ENCODE measurements around the gene DESI2.

Gene DESI2

GRCh38 chr1:244652623-244653438 lies at the start of gene DESI2:
Gene DESI2, plus strand, starts transcription at chr1:244653126. Its CDS starts 188 bp downstream, at chr1:244653314.
- DNase-seq = peak; percentile 96

- DNase-seq = no peak
These were observed 49.4 kb upstream of the DESI2 start for GRCh38 chr1:244603498-244603897.

- DNase-seq = no peak
These were observed 47.0 kb upstream of the DESI2 start for GRCh38 chr1:244605835-244606370.

- DNase-seq = no peak
These were observed 38.7 kb upstream of the DESI2 start for GRCh38 chr1:244614113-244614836.

GRCh38 chr1:244614879-244615278 lies 38.0 kb upstream of the DESI2 start:
- no peak for DNase-seq

- DNase-seq = no peak
These were observed 37.6 kb upstream of the DESI2 start for GRCh38 chr1:244615301-244615700.

- no peak for DNase-seq
These were observed 26.2 kb upstream of the DESI2 start for GRCh38 chr1:244626709-244627108.

- DNase-seq = no peak
These were observed 24.1 kb upstream of the DESI2 start for GRCh38 chr1:244628789-244629188.

GRCh38 chr1:244633140-244633539 lies 19.8 kb upstream of the DESI2 start:
- DNase-seq = no peak

- DNase-seq = no peak
These were observed 18.4 kb upstream of the DESI2 start for GRCh38 chr1:244634546-244634945.

- DNase-seq = no peak
These were observed 16.3 kb upstream of the DESI2 start for GRCh38 chr1:244636488-244637259.

GRCh38 chr1:244639561-244639960 lies 13.4 kb upstream of the DESI2 start:
- no peak for DNase-seq

- DNase-seq = no peak
These were observed 12.0 kb upstream of the DESI2 start for GRCh38 chr1:244640917-244641316.

- no peak for DNase-seq
These were observed 10.4 kb upstream of the DESI2 start for GRCh38 chr1:244642526-244642925.

GRCh38 chr1:244642988-244643387 lies 9.9 kb upstream of the DESI2 start:
- DNase-seq = no peak

GRCh38 chr1:244645414-244645813 lies 7.5 kb upstream of the DESI2 start:
- no peak for DNase-seq

GRCh38 chr1:244645890-244646289 lies 7.0 kb upstream of the DESI2 start:
- DNase-seq = no peak

GRCh38 chr1:244647819-244648218 lies 5.1 kb upstream of the DESI2 start:
- no peak for DNase-seq

GRCh38 chr1:244651956-244652622 lies 837 bp upstream of the DESI2 start:
- no peak for DNase-seq

- DNase-seq = no peak
These were observed 647 bp downstream of the DESI2 start for GRCh38 chr1:244653439-244654107.

- DNase-seq = no peak
These were observed 1.4 kb downstream of the DESI2 start for GRCh38 chr1:244654108-244655038.

Measured in activated CD4-positive, CD25-positive, alpha-beta regulatory T cell treated with anti-CD3 and anti-CD28 coated beads, Interleukin-2, amount 50 U/mL, for 72 hours (primary cell).